Measurements from ENCODE around the gene ANKLE1. TPM values are rescaled to one million over a fixed set of nuclear protein-coding genes. Genes with fewer than 3 reads are reported as not detected.

ANKLE1 gene
- polyA plus RNA-seq, 12 donors, result 0.49 to 2.2 (median 0.95) TPM; not detected in 2

DNA sequence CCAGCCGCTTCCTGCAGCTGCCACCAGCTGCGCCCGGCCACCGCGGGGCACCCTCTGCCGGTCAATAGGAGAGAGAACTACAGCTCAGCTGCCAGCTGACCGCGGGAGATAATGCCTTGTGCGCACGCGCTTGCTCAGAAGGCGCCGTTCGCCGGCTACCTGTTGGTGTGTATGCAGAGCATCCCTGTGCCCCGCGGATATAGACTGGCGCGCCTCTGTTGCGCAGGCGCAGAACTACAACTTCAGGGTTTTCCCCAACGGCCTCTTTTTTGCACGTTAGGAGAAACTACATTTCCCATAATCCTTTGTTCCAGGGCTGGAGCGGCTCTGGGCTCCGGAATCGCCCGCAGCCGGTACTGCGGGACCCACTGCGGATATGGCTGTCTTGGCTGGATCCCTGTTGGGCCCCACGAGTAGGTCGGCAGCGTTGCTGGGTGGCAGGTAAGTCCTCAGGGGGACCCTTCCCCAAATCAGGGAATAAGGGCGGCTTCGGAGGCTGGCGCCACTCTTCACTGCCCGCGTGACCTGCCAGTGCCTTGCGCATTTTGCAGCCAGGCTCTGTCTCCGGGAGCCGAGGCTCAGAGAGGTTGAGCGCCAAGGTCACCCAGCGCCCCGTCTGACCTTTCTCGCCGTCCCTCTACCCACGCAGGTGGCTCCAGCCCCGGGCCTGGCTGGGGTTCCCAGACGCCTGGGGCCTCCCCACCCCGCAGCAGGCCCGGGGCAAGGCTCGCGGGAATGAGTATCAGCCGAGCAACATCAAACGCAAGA is 24.0 kb downstream of the ANKLE1 start, which contains the start of gene MRPL34:
TSS of gene MRPL34 (plus strand) at position 356 of the 768 bp plus-strand sequence. CDS start at position 377, 21 bp downstream.
- DNase-seq, result peak; percentile 93

- no peak for DNase-seq
Observed at GRCh38 chr19:17306285-17306714, 24.6 kb downstream of the ANKLE1 start.

- no peak for DNase-seq
Observed at GRCh38 chr19:17307876-17308377, 26.2 kb downstream of the ANKLE1 start.

DNA sequence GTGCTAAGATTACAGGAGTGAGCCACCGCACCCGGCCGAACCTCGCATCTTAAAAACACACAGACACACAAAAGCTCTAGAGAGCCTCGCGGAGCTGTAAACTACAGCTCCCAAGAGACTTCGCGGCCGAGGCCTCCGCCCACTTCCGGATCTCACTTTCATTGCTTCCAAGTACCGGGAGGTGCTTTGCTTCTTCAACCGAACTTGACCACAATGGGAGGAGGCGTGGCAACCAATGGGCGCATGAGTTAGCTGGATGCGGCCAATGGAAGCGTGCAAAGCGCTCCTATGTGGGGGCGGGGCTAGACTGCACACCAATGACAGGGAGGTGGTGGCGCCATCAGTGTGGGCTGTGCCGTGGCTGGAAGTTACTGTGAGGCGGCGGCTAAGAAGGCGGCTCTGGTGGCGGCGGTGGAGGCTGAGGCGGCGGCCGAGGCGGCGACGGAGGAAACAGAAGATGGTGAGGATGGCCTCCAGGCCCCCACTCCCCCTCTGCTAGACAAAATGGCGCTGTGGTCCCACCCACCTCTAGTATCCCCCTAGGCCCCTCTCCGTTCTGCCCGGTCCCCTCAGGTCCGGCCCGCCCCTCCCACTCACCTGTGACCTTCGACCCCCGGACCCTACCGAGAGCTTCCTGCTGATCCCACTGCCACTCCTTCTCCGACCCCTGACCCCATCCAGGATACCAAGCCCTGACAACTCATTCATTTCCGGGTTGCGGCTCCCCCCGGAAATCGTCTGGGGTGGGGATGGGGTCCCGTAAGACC is 27.7 kb downstream of the ANKLE1 start, which contains the start of gene DDA1:
TSS of gene DDA1 (plus strand) at position 366 of the 767 bp plus-strand sequence. CDS start at position 458, 92 bp downstream.
- peak; percentile 99 for DNase-seq

DNA sequence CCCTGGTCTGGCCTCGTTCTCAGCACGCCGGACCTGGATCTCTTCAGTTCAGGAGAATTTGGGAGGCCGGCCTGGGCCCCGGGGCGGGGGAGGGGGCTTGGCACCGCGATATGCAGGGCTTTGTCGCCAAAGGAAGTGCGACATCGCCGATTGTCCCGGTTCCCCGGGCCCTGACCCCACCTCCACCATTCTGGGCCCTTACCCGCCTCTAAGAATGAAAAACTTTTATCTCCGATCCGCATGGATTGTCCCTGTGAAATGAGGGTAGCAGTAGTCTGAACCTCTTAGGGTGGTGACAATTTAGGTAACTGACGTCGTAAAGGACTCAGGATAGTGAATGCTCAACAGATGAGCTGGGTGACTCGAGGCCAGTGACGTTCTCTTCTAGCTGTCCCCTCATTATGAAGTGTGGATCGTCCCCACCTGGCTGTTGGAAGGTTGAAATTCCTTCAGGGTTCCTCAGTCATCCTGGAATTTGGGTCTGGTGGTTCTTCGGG is 28.3 kb downstream of the ANKLE1 start:
- no peak for DNase-seq

DNA sequence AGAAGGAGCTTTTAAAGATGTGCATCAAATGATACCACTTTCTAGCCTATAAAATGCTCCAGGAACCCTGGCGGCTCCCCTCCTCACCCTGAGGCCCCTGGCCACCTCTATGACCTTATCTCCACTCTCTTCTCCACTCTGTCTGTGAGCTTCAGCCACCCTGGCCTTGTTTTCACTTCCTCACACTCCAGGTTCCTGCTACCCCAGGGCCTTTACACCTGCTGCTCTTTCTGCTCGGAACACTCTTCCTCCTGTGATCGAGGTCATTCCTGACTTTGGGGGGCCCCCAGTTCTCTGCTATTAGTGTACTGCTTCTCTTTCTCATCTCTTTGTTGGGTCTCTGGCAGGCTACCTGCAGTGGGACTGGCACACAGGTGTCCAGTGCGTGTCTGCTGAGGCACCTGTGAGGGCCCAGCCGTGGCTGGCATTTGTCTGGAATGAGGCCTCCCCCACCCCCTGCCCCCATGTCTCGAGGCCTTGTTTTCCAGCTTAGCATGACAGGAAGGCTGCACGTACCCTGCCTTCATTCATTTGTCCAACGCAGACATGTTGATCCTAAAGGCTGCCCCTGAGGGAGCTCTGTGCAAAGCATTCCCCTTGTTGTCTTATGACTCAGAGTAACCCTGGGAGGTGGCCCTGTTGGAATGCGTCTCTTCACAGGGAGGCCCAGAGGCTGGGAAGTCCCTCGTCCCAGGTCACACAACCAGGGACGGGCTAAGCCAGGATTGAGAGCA is 29.9 kb downstream of the ANKLE1 start:
- no peak for DNase-seq

DNA sequence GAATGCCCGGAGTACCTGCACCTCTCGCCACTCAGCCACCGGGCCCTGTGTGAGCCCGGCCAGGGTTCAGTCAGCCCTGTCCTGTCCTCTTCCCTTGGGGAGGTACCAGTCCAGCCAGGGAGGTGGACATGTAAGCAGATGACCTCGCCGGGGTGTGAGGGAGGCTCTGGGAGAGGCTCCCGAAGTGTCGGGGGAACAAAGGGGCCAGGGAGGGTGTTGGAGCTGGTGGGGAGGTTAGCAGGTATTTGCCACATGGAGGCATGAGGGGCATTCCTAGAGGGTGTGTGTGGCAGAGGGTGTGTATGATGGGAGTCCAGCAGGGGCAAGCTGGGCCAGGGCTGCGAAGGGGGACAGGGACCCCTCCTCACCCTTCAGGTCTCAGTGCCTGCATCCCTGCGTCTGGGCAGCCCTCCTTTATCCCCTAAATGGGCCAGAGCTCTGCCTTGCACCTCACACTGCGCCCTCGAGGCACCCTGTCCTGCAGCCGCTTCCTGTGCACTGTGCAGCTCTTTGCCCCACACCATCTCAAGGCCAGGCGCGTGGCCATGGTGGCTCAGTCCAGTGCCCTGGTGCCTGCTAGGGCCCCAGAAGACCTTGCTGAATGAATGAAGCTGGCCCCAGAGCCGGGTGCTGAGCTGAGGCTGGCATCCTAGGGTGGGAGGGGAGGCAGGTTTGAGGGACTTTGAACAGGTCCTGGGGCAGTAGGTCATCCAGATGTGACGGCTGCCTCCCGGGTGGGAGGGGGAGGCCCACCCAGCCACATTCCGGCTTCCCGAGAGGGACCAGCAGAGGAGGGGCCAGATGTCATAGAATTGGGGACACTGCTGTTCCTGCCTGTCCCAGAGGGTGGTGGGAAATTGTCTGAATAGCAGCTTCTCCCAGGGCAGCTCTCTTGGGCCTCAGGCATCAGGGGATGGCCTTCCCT is 30.8 kb downstream of the ANKLE1 start:
- DNase-seq, result no peak

GRCh38 chr19:17314007-17314593 is 32.4 kb downstream of the ANKLE1 start:
- DNase-seq, result no peak

- DNase-seq, result no peak
Observed at GRCh38 chr19:17318966-17319365, 37.3 kb downstream of the ANKLE1 start.

- no peak for DNase-seq
Observed at GRCh38 chr19:17319473-17320238, 38.0 kb downstream of the ANKLE1 start.

- DNase-seq, result no peak
Observed at GRCh38 chr19:17320435-17320834, 38.7 kb downstream of the ANKLE1 start.

- no peak for DNase-seq
Observed at GRCh38 chr19:17321655-17322489, 40.2 kb downstream of the ANKLE1 start.

- no peak for DNase-seq
Observed at GRCh38 chr19:17322854-17323253, 41.2 kb downstream of the ANKLE1 start.

DNA sequence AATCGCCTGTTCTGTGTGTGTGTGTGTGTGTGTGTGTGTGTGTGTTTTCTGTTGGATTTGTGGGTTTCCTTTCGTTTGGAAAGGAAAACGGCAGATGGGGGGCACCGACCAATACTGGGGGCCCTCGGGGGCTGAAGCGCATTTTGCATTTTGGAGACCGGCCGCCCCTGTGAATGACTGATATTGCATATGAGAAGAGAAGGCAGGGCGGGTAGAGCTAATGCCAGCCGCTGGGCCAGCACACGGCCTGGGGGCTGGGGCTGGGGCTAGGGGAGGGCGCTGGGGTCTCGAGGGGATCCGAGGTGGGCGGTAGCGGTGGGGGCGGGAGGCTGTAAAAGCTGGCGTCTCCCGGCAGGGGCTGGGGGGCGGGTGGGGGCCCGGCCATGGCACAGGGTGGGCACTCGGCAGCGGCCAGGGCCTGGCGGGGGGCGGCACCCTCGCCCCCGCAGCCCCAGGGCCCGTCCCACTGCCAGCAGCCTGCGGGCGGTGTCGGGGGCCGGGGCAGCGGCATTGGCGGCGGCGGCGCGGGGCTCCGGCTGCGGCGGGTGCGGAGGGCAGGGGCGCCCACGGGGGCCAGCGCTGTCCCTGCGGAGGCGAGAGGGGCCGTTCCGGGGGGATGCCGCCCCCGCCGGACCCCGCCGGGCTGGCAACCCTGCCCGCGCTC is 41.7 kb downstream of the ANKLE1 start:
- no peak for DNase-seq

GRCh38 chr19:17323964-17324332 is 42.2 kb downstream of the ANKLE1 start:
- DNase-seq, result no peak

DNA sequence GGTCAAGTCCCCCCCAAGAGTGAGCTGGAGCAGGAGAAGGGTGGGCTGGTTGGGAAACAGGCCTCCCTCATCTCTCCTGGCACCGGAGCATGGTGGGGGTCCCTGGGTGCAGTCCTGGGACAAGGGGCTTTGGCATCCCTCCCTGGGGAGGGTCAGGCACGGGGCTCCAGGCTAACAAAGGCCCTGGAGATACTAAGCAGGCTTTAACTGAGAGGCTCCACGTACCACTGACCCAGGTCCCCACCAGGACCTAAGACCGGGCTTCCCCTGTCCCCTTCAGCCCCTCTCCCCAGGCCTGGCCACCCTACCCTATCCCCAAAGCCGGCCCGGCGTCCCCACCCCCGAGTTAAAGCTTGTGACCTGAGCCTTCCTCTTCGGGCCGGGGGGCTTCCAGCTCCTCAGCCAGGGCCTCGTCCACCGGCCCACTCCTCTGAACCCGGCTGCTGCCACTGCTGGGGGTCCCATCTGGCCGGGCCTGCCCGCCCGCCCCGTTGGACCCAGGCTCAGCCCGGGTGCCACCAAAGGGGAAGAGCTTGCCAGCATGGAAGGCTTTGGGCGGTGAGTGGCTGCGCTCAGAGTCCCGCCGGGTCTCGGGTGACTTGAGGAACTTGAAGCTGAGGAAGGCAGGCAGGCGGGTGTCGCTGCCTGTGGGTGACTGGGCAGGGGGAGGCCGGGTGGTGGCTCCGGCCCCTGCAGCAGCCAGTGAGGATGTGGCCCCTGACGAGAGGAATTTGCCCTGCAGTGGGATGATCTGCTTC is 42.8 kb downstream of the ANKLE1 start:
- DNase-seq, result no peak

DNA sequence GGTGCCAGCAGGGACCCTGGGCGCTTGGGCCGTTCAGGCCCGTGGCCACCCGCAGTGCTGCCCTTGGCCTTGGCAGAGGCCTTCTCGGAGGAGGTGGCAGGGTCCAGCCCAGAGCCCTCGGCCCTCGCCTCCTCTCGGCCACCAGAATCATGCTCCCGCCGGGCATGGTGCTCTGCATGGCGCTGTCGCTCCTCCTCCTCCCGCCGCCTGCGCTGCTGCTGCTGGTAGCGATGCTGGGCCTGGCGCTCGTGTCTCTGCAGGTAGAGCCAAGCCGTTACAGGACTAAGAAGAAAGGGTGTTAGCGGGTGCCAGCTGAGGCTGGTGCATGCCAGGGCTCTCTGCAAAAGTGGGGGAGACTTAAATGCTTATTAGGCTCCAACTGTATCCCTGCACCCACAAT is 43.4 kb downstream of the ANKLE1 start:
- DNase-seq, result no peak
